HG03103 (cell line): ENCODE data around the gene DENND1A.
"Not testable (repeated sequence)": the region's sequence is repeated elsewhere in the genome, so short reads cannot be mapped to it uniquely, and the experiment has no call there.

Experiments used
- ATAC-seq: cut with Tn5 transposase; IDR thresholded peaks from one replicate; pipeline ENCODE4 v1.9.1; 2021; ENCODE audit warnings: low read depth; ENCODE audit not compliant: unreplicated experiment

The DENND1A gene

DNA sequence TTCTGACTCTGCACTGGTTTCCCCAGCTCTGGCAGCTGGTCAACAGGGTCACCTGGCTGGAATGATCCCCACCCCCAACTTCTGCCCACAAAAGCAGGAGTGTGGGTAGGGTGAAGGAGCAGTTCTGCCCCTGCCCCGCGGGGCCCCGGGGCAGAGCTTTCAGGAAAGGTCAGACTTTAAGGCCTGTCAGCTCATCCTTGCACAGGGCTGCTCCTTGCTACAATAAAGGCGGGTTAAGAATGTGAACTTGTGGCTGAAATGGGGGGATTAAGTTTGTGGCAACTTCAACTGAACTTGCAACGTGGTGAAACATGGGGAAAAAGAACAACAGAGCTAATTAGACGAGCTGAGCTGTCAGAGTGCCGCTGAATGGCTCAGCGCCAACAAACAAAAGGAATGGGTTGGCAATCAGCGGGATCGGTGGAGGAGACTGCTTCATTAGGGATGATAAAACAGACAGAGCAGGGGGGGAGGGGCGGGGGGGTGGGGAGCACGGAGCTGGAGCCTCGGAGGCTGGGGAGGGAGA lies 523.2 kb downstream of the DENND1A start:
- ATAC-seq, result no peak

DNA sequence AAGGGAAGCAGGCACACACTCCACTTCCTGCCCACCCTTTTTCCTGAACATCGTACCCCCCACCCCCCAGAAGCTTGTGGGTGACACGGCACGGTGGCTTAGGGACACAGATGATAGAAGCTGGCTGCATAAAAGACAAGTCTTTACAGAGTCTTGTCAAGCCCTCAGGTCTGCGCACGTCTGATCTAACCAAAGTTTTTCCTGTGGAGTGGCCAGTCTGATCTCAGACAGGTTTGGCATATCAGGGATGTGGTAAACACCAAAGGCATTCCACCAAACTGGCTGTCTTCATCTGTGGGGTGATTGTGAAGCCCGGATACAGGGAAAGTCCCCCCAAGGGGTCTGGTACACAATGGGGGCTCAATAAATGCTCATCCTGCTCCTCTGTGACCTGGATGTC lies 523.9 kb downstream of the DENND1A start:
- no peak for ATAC-seq

DNA sequence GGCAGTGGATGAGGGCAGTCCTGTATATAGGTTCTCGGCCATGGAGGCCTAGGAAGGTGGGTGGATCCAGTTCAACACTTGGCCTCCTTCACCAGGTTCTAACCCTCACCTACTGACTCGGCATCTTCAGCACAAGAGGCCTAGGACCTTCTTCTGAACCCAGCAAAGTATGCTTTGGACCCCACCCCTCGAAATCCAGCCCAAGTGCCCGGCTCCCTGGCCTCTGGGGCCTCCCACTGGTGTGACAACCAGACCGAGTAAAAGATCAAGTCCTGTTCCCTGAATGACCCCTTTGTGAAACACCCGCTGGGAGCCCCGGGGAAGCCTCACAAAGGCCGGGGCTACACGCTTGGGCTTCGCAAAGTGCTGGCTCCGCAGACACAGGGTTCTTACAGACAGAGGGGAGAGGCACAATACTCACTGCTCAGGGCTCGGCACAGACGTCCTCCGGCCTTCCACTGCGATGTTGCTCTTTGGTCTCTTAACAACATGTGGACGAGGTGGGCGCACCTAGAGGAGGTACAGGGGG lies 526.9 kb downstream of the DENND1A start:
- no peak for ATAC-seq

DNA sequence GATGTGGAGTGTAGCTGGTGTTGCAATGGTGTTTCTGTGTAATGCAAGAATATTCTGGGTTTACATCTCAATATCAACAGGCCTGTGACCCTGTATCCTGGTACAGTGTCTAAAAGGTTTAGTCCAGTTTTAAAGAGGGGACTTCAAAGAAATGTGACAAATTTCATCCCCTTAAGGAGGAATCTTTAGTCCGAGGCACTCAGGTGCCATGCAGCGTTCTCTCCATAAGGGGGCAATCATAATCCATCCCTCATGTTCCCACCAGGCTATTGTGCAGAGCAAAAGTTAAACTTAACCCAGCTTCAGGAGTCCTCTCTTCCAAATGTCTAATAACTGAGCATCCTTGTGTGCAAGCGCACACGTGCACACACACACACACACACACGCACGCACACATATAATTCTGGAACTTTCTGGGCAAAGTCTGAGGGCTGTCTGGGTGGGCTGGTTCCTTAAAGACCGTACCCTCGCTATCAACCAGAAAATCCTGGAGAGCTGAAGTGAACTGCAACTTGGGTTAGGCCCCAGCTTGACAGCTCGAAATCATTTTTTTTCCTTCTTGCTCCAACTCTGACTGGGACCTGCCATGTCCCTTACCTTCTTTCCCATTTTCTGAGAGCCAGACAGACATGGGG lies 527.9 kb downstream of the DENND1A start:
- no peak for ATAC-seq

DNA sequence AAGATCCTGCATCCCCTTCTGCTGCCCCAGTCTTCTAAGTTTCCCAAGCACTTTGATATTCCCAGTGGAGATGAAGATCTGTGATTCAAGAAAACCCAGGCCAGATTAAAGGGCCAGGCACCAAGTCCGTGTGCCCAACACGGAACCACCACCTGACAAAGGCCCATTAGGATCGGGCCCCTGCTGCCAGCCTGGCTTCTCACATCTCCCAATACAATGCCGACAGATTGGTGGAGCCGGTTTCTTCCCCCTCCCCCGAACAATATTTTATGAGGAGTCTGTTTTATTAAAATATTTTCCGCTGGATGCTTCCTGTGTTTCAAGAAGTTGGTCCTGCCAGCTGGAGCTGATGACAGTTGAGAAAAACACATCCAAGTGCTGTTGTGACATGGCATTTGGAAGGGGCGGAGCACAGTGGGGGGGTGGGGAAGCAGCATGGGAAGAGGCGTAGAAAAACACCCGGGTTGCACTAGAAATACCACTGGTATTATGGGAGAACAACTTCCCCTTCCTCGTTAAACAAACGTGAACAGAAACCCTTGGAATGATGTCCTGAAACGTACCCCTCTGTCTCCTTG lies 528.9 kb downstream of the DENND1A start:
- ATAC-seq, result no peak

DNA sequence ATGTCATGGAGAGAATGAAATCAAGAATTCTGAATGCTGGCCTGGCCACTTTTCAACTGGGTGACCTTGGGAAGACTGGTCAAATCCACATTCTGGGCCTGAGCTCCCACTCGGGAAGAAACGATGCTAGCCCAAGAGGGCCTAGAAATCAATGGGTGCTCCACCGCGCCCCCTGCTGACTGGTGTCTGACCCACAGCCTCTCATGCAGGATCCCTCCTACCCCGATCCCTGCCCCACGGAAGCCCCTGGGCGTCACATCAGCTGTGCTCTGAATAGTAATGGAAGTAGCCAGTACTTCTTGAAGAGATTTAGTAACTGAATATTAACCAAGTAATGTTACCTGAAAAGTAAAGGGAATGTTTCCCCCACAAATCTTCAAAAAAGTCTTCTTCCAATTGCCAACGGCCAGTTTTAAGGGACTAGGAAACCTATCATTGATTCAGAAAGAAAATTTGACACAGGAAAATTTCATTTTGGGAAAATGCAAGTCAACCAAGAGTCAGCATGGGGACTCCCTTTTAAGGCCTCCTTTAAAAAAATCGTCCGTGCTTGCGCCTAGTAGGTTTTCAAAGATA lies 530.0 kb downstream of the DENND1A start:
- no peak for ATAC-seq

DNA sequence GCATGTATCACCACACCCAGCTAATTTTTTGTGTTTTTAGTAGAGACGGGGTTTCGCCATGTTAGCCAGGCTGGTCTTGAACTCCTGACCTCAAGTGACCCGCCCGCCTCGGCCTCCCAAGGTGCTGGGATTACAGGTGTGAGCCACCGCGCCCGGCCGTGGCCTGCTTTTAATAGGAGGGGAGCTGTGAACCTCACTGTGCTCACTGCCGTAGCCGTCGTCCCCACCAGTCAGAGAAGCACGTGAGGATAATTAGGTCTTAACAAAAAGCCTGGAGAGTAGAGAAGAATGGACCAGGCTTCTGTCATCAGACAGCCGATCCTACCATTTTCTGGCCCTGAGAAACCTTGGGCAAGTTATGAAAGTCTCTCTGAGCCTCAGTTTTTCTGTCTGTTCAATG lies 531.0 kb downstream of the DENND1A start:
- not testable (repeated sequence) for ATAC-seq

DNA sequence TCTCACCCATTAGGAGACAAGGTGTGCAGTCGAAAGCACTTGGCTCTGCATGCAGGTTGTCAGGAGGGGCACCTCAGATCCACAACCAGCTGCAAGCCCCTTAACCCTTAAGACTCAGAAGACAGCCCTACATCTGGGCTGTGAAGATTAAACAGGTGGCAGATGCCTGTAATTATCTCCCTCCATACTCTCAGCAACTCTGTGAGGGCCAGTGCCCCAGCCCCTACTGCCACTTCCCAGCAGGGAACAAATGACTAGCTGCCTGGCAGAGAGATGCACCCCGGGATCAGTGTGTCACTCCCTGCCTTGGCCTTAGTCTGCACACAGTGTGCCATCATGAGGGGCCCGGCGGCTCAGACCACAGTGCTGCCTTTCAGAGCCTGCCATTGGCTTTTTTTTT lies 532.0 kb downstream of the DENND1A start:
- no peak for ATAC-seq

DNA sequence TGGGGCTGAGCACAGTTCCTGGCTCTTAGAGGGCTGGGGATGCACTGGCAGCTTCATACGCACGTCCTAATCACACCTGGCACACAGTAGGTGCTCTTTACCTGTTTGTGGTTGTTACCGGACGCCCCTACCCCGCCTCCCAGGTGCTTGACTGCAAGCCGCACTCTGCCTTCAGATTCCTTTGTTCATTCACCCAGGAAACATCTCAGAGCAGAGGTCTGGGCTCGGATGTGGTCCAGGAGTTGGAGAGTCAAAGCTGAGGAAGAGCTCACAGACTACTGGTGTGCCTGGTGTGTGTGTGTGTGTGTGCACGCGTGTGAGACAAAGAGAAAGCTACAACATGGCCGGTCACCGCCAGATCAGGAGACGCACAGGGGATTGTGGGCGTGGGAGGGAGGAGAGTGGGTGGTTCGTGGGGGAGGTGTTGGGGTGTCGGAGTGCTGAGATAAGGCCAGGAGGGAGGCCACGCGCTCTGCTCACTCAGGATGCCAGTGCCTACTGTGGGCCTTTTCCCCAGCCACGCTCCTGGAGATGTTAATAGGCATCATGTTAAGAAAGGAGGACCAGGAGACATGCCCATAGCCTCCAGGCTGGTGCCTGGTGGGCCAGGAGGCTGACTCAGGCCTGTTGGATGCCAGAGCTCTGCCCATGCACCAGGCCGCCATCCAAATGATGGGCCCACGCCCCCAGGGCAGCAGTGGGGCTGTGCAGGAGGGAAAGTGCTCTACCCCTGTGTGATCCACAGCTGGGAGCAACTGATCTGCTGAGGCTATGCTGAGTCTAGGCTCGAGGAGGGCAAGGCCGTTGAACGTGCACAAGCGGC lies 534.0 kb downstream of the DENND1A start:
- no peak for ATAC-seq

DNA sequence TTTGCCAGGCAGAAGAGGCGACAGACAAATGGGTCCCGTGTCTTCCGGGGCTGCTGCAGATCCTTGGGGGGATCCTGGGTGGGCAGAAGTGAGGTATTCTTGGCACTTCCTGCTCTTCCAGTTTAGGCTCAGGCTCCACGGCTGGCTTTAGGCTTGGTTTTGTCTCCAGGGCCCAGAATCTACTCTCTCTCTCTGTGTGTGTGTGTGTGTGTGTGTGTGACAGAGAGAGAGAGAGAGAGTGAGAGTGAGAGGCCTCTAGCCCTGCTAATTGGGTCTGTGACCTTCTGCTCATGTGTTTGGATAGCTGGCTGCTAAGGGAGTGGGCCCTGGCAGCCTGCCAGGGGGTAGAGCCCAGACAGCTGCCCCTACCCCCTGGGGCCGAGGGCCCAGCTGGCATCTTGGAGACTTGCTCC lies 534.6 kb downstream of the DENND1A start:
- no peak for ATAC-seq

DNA sequence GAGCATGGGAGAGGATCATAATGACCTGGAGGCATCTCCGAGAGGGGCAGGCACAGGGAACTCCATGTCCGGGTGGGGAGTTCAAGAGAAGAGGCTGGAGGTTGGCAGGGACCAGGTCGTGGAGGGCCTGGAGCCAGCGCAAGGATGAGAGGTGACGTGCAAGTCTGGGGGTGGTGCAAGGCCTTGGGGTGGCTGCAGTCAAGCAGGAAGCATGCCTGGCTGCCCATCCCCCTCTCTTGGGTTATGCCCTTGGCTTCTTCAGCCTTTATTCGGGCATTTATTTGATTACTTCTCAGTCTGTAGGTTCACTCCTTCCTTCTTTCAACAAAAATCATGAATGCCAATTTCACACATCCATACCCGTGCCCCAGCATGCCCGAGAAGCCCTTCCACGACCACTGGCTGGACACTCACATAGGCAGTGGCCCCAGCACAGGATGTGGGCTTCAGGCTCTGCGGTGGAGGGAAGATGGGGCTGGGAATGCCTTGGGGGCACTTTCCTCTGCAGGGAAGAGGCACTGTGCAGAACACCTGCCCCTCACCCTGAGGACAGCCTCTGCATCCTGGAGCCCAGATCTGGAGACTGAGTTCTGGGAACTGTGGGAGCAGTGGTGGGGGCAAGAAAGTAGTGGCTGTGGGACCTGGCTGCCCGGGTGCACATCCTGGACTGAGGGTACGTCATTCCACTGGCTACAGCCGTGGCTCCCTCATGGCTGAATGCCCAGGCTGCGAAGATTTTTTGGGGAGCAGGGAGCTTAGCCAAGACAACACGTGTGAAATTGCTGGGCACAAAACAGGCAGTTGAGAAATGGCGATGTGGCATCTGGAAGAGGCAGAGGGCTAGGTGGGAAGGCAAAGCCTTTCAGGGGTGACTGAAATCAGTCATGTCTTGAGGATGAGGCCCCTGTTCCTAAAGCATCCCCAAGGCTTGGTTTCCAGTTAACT lies 535.4 kb downstream of the DENND1A start:
- no peak for ATAC-seq

DNA sequence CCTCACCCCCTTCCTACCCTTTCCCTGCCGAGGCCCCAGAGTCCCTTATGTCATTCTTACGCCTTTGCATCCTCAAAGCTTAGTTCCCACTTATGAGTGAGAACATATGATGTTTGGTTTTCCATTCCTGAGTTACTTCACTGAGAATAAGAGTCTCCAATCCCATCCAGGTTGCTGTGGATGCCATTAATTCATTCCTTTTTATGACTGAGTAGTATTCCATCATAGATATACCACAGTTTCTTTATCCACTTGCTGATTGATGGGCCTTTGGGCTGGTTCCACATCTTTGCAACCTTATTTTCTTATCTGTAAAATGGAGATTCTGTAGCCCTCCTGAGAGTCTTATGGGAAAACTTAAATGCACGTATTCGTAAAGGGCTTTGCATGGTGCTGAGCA lies 537.1 kb downstream of the DENND1A start:
- no peak for ATAC-seq

DNA sequence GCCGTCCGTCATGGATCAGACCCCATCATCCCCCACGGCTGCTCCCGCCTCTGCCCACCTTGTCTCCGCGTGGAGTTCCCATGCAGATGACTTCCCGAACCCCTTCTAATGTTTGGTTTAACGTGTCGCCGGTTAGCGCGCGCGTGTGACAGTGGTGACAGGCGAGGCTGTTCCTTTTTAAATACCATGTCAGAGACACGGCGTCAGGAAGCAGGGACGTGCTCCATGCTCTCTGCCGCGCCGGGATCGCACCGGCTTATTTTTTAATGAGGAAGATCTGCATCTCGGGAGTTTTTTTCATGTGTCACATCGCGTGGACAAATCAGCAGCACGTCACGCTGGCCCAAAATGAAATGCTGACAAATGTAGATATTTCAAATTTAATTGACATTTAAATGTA lies 538.0 kb downstream of the DENND1A start:
- ATAC-seq, result no peak

DNA sequence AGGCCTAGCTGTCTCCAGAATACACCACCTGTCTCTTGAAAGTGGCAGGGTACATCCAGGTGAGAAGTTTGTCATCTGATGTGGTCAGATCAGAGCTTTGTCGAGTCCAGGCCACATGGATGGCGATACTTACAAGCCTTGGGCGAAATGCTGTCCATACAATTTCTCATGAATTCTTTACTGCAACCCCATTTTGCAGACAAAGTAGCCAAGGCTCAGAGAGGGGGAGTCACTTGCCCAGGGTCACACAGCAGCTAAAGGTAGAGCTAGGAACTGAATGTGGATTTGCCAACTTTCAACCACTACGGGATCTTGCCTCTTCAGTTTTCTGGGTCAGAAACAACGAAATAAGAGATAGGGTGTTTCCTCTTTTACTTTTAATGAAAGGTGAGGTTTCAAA lies 538.7 kb downstream of the DENND1A start:
- ATAC-seq, result no peak

DNA sequence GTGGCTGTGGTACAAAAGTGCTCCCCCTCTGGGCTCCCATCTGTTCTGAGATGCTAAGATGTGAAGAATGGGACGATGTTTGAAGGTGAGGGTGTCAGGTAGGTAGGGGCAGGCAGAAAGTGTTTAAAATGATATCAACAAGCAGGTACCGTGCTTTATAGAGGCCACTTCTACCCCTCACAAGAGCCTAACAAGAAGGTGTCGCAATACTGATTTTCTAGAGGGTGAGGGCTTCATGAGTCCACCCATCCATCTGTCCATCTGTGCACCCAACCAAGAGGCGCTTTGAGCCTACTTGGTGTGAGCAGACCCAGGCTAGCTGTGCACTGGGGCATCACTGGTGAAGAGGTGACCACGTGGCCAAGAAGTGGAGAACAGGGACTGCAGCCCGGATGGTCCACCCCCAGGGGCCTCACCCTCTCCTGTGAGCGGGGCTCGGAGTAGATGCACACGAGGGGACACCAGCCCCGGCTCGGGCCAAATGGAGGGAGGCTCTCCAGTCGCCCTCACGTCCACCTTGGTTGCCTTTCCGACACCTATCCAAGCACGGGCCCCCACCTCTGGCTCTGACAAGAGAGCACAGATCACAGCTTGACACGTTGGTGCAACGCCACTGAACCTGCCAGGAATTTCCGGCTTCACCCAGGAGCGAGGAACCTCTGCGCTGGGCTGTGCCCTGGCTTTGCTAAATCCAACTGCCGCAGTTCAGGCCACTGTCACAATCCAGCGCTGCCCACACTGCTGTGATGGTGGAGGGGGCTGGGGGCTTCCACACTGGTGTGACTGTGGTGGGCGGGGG lies 539.4 kb downstream of the DENND1A start:
- no peak for ATAC-seq

DNA sequence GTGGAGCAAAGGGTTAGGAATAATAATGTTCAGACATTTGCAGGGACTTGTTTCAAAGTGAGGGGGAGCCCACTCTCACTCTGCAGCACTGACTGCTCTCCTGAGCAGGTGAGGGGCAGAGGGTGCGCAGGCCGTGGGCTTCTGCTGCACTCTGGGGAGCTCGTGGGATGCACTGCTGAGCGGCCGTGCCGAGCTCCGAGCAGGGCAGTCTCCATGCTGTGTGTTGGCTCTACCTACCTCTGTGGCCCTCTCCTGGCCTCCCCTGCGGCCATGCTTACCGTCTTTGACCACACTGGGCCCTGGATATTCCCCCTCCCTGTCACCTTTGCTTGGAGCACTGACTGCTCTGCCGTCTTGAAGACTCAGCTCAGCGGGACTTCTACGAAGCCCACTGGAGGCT lies 540.2 kb downstream of the DENND1A start:
- ATAC-seq, result no peak

DNA sequence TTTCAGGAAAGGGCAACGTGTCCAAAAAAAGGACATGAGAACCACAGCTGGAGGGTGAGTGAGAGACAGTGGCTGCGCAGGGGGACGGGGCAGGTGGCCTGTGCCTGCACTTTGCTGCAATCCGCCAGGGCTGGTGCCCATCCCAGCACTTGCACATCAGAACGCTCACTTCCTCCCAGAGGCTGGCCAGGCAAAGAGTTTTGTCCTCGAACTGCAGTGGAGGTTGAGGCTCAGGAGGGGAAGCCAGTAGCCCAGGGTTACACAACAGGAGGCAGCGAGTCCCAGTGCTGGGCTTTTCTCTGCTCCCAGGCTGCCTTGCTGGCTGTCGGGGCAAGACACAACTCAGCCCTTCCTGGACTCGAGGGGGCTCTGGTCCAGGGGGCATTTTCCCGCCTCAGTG lies 540.9 kb downstream of the DENND1A start:
- ATAC-seq, result no peak

DNA sequence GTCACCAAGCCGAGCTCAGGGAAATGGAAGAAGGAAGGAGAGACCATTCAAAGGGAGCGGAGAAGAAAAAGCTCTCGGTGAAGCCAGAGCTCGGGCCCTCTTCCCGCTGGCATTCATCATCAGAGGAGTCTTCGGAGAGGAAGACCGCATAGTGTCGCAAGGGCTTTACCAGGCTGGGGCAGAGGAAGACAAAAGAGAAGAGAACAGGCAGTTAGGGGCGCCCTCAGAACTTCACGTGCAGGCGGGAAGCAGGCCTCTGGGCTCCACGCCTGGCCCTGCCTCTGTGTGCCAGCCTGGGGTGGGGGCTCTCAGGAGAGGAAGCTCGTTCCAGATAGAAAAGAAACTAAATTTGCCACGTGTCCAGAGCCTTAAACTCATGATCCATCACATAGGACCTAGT lies 542.2 kb downstream of the DENND1A start:
- ATAC-seq, result no peak

DNA sequence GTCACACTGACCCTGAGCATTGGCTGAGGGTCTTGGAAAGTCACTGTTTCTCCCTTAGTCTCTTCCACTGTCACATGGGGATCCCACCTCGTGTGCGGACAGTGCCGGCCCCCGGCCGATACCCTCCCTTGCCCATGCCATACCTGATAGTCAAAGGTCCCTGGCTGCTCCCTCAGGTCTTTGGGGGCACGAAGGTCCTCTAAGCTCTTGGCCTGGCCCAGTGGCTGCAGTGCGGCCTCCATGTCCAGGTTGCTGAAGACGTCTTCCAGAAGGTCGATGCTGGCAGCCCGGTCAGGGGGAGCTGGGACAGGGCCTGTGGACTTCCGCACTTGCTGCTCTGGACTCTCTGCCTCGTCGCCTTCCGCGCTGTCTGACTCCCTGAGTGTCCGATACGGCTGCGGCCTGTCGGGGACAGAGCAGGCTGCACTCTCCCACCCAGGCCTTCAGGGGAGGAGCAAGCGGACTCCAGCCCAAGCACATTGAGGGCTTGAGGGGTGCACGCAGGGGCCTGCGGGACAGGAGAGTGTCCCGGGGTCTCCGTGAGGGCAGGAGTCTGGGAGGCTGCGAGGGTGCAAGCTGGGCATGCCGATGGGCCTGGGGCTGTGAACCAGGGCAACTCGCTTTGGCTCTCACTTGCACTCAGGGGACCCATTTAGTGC lies 546.3 kb downstream of the DENND1A start:
- ATAC-seq, result no peak
